HCT116 (cell line): ENCODE results near the gene DHPS. TPM values are rescaled to one million over a fixed set of nuclear protein-coding genes. Genes with fewer than 3 reads are reported as not detected.
A peak's percentile ranks its signal among the peaks of the same experiment; 100 is the strongest.
"Not testable (repeated sequence)": the region's sequence is repeated elsewhere in the genome, so short reads cannot be mapped to it uniquely, and the experiment has no call there.

ENCODE experiments used
- ATAC-seq: fragments of 200-7000 bp; cut with Tn5 transposase; 2 replicates; pipeline ENCODE4 v1.9.1; 2020; ENCODE audit warnings: mild to moderate bottlenecking, moderate library complexity
- BruUV-seq: library from RNA; stranded (reverse); fragments of 400-500 nt; replicated peaks from 2 replicates; lab custom pipeline; 2021; lab: Mats Ljungman, UMichigan
- CTCF ChIA-PET: fragments of 300-600 bp; sonication (Branson Sonifier 250); formaldehyde crosslinking; loops from one replicate; lab custom pipeline; 2021; ENCODE audit warnings: antibody characterized with exemption; lab: Charles Lee
- POLR2A ChIA-PET: fragments of 300-600, 350-600 bp; sonication (Branson Sonifier 250); formaldehyde crosslinking; loops from one replicate; lab custom pipeline; 2021; ENCODE audit warnings: antibody characterized with exemption; lab: Charles Lee
- RAD21 ChIA-PET, 2 experiments: fragments of 300-600 bp; sonication (Branson Sonifier 250); formaldehyde crosslinking; loops; one replicate each; lab custom pipeline; 2023; ENCODE audit warnings: low total read pairs in 2 of 2; ENCODE audit not compliant: uncharacterized antibody in 2 of 2, unreplicated experiment in 2 of 2, low non-redundant PET in 1 of 2; lab: Charles Lee
- DNase-seq: peaks from one replicate; pipeline ENCODE4 v3.0.0-alpha.2; 2010; ENCODE audit warnings: low read depth, low spot score
- H2AFZ ChIP-seq: fragments of 200-600 bp; shearing (Covaris generic), sonication (generic); 2 replicates; pipeline ENCODE4 v1.6.1; 2017; ENCODE audit warnings: low read depth, mixed run types, mixed read lengths, antibody characterized with exemption, low read length; ENCODE audit not compliant: poor library complexity, severe bottlenecking
- H3K27ac ChIP-seq: 2 replicates; pipeline ENCODE4 v1.5.1; 2012; ENCODE audit warnings: low read depth, low read length
- H3K27me3 ChIP-seq: fragments of 200-600 bp; sonication (generic); 2 replicates; pipeline ENCODE4 v1.6.1; 2016; ENCODE audit warnings: mixed run types, low read length, mixed read lengths; ENCODE audit not compliant: insufficient read depth
- H3K36me3 ChIP-seq, 2 experiments: fragments of 200-500 bp in 1 of 2; fragments of 200-600 bp in 1 of 2; sonication (Bioruptor generic) in 1 of 2; sonication (generic) in 1 of 2; 2 replicates each; pipeline versions ENCODE4 v1.5.1 to v1.6.1; 2014 to 2016; ENCODE audit warnings: low read length in 2 of 2, inconsistent platforms in 1 of 2, mixed read lengths in 1 of 2, mixed run types in 1 of 2; ENCODE audit not compliant: insufficient read depth in 2 of 2, control insufficient read depth in 1 of 2
- H3K4me1 ChIP-seq, 2 experiments: fragments of 200-600 bp in 1 of 2; sonication (generic) in 1 of 2; 2 replicates each; pipeline versions ENCODE4 v1.5.1 to v1.6.1; 2012 to 2017; ENCODE audit warnings: low read length in 2 of 2, inconsistent platforms in 1 of 2, mild to moderate bottlenecking in 1 of 2, mixed read lengths in 1 of 2, mixed run types in 1 of 2, moderate library complexity in 1 of 2; ENCODE audit not compliant: insufficient read depth in 2 of 2, control insufficient read depth in 1 of 2
- H3K4me2 ChIP-seq: fragments of 200-600 bp; sonication (generic); 2 replicates; pipeline ENCODE4 v1.6.1; 2017; ENCODE audit warnings: mixed run types, low read length, mixed read lengths
- H3K4me3 ChIP-seq, 2 experiments: fragments of 200-600 bp in 1 of 2; sonication (generic) in 1 of 2; replicated peaks in 1 of 2; 2 replicates each; pipeline ENCODE4 v1.5.1; 2011 to 2016; ENCODE audit warnings: low read length in 2 of 2, control low read depth in 1 of 2, low read depth in 1 of 2, mild to moderate bottlenecking in 1 of 2, mixed read lengths in 1 of 2, mixed run types in 1 of 2
- H3K79me2 ChIP-seq: fragments of 200-600 bp; sonication (generic); 2 replicates; pipeline ENCODE4 v1.6.1; 2017; ENCODE audit warnings: mild to moderate bottlenecking, mixed run types, low read length, moderate library complexity, mixed read lengths; ENCODE audit not compliant: insufficient read depth
- H3K9ac ChIP-seq: fragments of 200-600 bp; sonication (generic); 2 replicates; pipeline ENCODE4 v1.6.1; 2016; ENCODE audit warnings: low read length, mixed read lengths
- H3K9me2 ChIP-seq: fragments of 200-600 bp; sonication (generic), shearing (Covaris generic); 2 replicates; pipeline ENCODE4 v1.6.1; 2017; ENCODE audit warnings: mixed run types, mild to moderate bottlenecking, moderate library complexity; ENCODE audit not compliant: insufficient read depth
- H3K9me3 ChIP-seq, 2 experiments: fragments of 200-500 bp in 1 of 2; fragments of 200-600 bp in 1 of 2; sonication (Bioruptor generic) in 1 of 2; sonication (generic) in 1 of 2; 2 replicates each; pipeline ENCODE4 v1.6.1; 2014 to 2017; ENCODE audit warnings: low read length in 2 of 2, mixed read lengths in 2 of 2, inconsistent platforms in 1 of 2, low read depth in 1 of 2, mild to moderate bottlenecking in 1 of 2, mixed run types in 1 of 2, moderate library complexity in 1 of 2; ENCODE audit not compliant: control insufficient read depth in 1 of 2, insufficient read depth in 1 of 2
- H4K20me1 ChIP-seq: fragments of 200-600 bp; sonication (generic), shearing (Covaris generic); 2 replicates; pipeline ENCODE4 v1.6.1; 2017; ENCODE audit warnings: mixed run types, mild to moderate bottlenecking, moderate library complexity; ENCODE audit not compliant: insufficient read depth
- ATF3 ChIP-seq: IDR thresholded peaks from 2 replicates; pipeline ENCODE4 v1.6.1; 2012
- CBX3 ChIP-seq: IDR thresholded peaks from 2 replicates; pipeline ENCODE4 v1.6.1; 2012; ENCODE audit warnings: low read depth
- EZH2phosphoT487 ChIP-seq: fragments of 200-600 bp; IDR thresholded peaks from 2 replicates; pipeline ENCODE4 v1.6.1; 2018; ENCODE audit warnings: antibody characterized with exemption, borderline replicate concordance
- FOSL1 ChIP-seq: IDR thresholded peaks from 2 replicates; pipeline ENCODE4 v1.6.1; 2012; ENCODE audit warnings: low read depth
- SIN3A ChIP-seq: IDR thresholded peaks from 2 replicates; pipeline ENCODE4 v1.6.1; 2012; ENCODE audit warnings: low read depth
- TCF7L2 ChIP-seq: IDR thresholded peaks from 2 replicates; pipeline ENCODE4 v1.7.0; 2011; ENCODE audit warnings: borderline replicate concordance, inconsistent platforms; ENCODE audit not compliant: insufficient read depth, insufficient read length; ENCODE audit errors: extremely low read depth
- ZNF274 ChIP-seq: fragments of 200-500 bp; sonication (Bioruptor generic); IDR thresholded peaks from 2 replicates; pipeline ENCODE4 v1.6.1; 2014; ENCODE audit warnings: mild to moderate bottlenecking, low read depth, low read length, inconsistent platforms
- intact Hi-C: fragments of 100-400 bp; cut with micrococcal nuclease; formaldehyde crosslinking; loops from 2 replicates; pipeline ENCODE4 v1.10.0; 2022
- total RNA-seq: library from RNA; stranded (reverse); gene quantifications from one replicate; pipeline ENCODE4 v1.2.1, GENCODE V29; 2021; ENCODE audit not compliant: unreplicated experiment

The DHPS gene
- total RNA-seq, 1 experiment from 2014 or later = 134 TPM

- no TSS peak for BruUV-seq
- CTCF ChIA-PET = no interaction called here
- H3K4me2 ChIP-seq = no peak overlapping the region
- H3K9me2 ChIP-seq = no peaks in the 10 kb centered on the region
- TF ChIP-seq ATF3 (no peak), FOSL1 (no peak)
- TF ChIP-seq, all 23 proteins: peak for 0
- ATAC-seq = no peak
- Histone ChIP-seq H3K9me3 (no peaks in the 10 kb centered on the region), H3K79me2 (peaks cover 3% of the 10 kb centered on the region; the same call in 1 of the 2 replicates), H3K4me3 (no peak overlapping the region), H4K20me1 (no peaks in the 10 kb centered on the region), H2AFZ (no peak overlapping the region), H3K27ac (no peak overlapping the region), H3K4me1 (peaks cover 3 to 7% of the 10 kb centered on the region in 2 experiments; a peak in 2 of 4 replicates), H3K27me3 (no peaks in the 10 kb centered on the region), H3K36me3 (peaks cover 51 to 63% of the 10 kb centered on the region in 2 experiments), H3K9ac (no peak overlapping the region)
- intact Hi-C loops = no loop called here
- ChIA-PET POLR2A (no interaction called here), RAD21 (no interaction called here)
- no peak for DNase-seq
Measured at GRCh38 chr19:12701596-12702282, 20.1 kb upstream of the DHPS start.

- Histone ChIP-seq H3K36me3 (peaks cover 33 to 35% of the 10 kb centered on the region in 2 experiments; a peak in 3 of 4 replicates), H3K4me1 (peaks cover 9 to 23% of the 10 kb centered on the region in 2 experiments; a peak in 3 of 4 replicates), H3K9ac (no peak overlapping the region), H3K4me2 (no peak overlapping the region), H3K27ac (no peak overlapping the region), H2AFZ (no peak overlapping the region), H3K4me3 (no peak overlapping the region), H3K9me2 (no peaks in the 10 kb centered on the region), H3K27me3 (no peaks in the 10 kb centered on the region), H3K79me2 (peaks cover 13% of the 10 kb centered on the region; the same call in 1 of the 2 replicates), H3K9me3 (no peaks in the 10 kb centered on the region), H4K20me1 (no peaks in the 10 kb centered on the region)
- DNase-seq (no peak), ATAC-seq (no peak)
- ChIA-PET RAD21 (no interaction called here), POLR2A (no interaction called here), CTCF (no interaction called here)
- no peak for TF ChIP-seq EZH2phosphoT487
- TF ChIP-seq ATF3 = no peak
- no peak for TF ChIP-seq ZNF274
- no peak for TF ChIP-seq TCF7L2
- TF ChIP-seq SIN3A = no peak
- no peak for TF ChIP-seq CBX3
- no TSS peak for BruUV-seq
- intact Hi-C loops = no loop called here
Measured at GRCh38 chr19:12698138-12698537, 16.5 kb upstream of the DHPS start.

- H3K36me3 ChIP-seq = peaks cover 26 to 30% of the 10 kb centered on the region in 2 experiments; a peak in 3 of 4 replicates
- ATAC-seq, H3K9me3 ChIP-seq, intact Hi-C loops, H4K20me1 ChIP-seq, H2AFZ ChIP-seq, DNase-seq, H3K9me2 ChIP-seq, H3K79me2 ChIP-seq, BruUV-seq, H3K27me3 ChIP-seq, CTCF ChIA-PET: not testable (repeated sequence)
- POLR2A ChIA-PET = interaction anchor here (0.6 to 1.6 kb wide), 4 partner anchors 16 to 117 kb away, joined by 3 to 8 read pairs (median 3); partner anchors contain the start of gene DHPS
- peak overlapping the region; percentile 90; the same call in 1 of the 2 replicates for H3K9ac ChIP-seq
- H3K4me3 ChIP-seq = peak overlapping the region; percentile 88 to 92; a peak in 3 of 4 replicates
- peaks cover 9 to 23% of the 10 kb centered on the region in 2 experiments; a peak in 3 of 4 replicates for H3K4me1 ChIP-seq
- H3K27ac ChIP-seq = peak overlapping the region; percentile 53; the same call in 1 of the 2 replicates
- RAD21 ChIA-PET = interaction anchor here in 1 of 2 experiments (0.6 kb wide), 1 partner anchor 10 kb away, joined by 10 read pairs; no protein-coding TSS in a partner anchor
- H3K4me2 ChIP-seq = peak overlapping the region; percentile 93
Measured at GRCh38 chr19:12697425-12697824, 15.7 kb upstream of the DHPS start.
